ENCODE measurements around the gene HTR6. TPM values are rescaled to one million over a fixed set of nuclear protein-coding genes. Genes with fewer than 3 reads are reported as not detected.
A peak's percentile ranks its signal among the peaks of the same experiment; 100 is the strongest.

HTR6 gene
- total RNA-seq, 4 donors from 2014 or later = not detected

DNA sequence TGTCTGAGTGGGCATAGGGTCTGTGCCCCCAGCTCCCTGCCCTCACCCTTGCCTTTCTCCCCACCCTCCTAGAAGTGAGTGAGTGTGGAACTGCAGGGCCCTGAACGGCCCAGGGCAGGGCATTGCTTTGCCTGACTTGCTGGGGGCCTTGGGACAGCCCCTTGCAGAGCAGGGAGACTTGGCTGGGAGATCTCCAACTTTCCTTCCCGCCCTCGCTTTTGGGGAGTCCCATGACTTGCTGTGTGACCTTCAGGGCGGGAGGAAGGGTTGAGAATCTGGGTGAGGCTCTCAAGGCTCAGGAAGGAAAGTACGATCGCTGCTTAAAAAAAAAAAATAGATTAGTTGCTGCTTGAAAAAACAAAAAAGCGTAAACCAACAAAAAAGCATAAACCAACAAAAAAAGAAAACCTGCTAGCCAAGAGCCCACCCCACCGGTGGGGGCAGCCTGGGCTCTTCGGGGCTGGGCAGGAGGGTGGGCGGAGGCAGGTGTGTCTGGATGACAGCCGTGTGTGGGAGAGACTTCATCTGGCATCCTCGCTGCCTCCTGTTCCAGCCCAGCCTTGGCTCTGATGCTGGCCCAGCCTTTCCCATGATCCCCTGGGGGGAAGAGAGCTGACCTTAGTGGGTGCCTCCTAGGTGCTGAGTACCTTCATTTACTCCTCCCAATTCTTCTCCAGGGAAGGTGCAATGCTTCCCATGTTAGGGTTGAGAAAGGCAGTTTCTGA, 14.1 kb upstream of the HTR6 start:
- Histone ChIP-seq H3K36me3 (peaks cover 0 to 3% (median 0%) of the 10 kb centered on the region in 4 donors), H3K4me1 (peaks cover 30 to 77% (median 60%) of the 10 kb centered on the region in 4 donors), H3K4me3 (peak overlapping the region in 1 of 4 donors; percentile 23), H3K27me3 (no peaks in the 10 kb centered on the region), H3K9me3 (no peaks in the 10 kb centered on the region), H3K27ac (peak overlapping the region; percentile 71 to 98 (median 94))
- 16 to 31% methylated on average over 3 to 11 of the region's 12 CpGs for WGBS, 2 donors (ENCODE audit: low coverage in 1 of 2)
- TF ChIP-seq POLR2A (IDR thresholded peaks at IDR 0.05) (no peak), EP300 (IDR thresholded peaks at IDR 0.05; ENCODE audit: low read depth) (no peak), POLR2AphosphoS5 (IDR thresholded peaks at IDR 0.05) (no peak)
- TF ChIP-seq, protein P1, sequence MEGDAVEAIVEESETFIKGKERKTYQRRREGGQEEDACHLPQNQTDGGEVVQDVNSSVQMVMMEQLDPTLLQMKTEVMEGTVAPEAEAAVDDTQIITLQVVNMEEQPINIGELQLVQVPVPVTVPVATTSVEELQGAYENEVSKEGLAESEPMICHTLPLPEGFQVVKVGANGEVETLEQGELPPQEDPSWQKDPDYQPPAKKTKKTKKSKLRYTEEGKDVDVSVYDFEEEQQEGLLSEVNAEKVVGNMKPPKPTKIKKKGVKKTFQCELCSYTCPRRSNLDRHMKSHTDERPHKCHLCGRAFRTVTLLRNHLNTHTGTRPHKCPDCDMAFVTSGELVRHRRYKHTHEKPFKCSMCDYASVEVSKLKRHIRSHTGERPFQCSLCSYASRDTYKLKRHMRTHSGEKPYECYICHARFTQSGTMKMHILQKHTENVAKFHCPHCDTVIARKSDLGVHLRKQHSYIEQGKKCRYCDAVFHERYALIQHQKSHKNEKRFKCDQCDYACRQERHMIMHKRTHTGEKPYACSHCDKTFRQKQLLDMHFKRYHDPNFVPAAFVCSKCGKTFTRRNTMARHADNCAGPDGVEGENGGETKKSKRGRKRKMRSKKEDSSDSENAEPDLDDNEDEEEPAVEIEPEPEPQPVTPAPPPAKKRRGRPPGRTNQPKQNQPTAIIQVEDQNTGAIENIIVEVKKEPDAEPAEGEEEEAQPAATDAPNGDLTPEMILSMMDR (IDR thresholded peaks at IDR 0.05) = no peak
- DNase-seq = no peak
- intact Hi-C loops (cut with DNase I; ENCODE audit: low total_unique reads) = no loop called here
- in situ Hi-C loops (cut with MboI; ENCODE audit: low pct_ligation_motif_present in 1 of 4, low pct_unique_long_range_greater_than_20kb in 1 of 4, low sequenced_read_pairs in 3 of 4) = loop anchor here (5.0 to 25.0 kb wide), 5 partner anchors 156 to 308 kb away; partner anchors contain the start of gene CAPZB (in 1 of the 4)

DNA sequence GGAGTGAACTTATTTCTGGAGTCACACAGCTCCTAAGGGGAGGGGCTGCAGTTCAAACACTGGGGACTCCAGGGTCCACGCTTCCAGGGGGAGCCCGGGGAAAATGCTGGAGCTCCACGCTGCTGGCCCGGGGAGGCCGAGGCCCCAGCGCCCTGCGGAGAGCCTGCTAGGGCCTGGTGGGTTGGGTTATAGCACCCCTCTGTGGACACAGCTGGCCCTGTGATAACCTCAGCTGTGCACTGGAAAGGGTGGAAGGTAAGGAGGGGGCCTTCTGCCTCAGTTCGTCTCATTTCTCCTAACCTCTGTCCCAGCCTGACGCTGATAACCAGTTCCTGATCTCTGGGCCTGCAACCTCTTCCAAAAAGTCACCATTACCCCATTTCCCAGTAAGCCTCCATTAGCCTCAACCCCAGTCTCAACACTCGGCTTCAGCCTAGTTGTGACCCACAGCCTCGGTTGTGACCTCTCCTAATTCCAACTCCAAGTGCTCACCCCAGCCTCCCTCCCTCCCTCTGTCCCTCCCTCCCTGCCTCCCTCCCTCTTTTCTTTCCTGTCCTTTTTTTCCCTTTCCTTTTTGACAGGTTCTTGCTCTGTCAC, 13.4 kb upstream of the HTR6 start:
- Histone ChIP-seq H3K27ac (peak overlapping the region; percentile 71 to 98 (median 94)), H3K9me3 (no peaks in the 10 kb centered on the region), H3K4me3 (peak overlapping the region in 1 of 4 donors; percentile 23), H3K27me3 (no peaks in the 10 kb centered on the region), H3K36me3 (peaks cover 0 to 4% (median 0%) of the 10 kb centered on the region in 4 donors), H3K4me1 (peaks cover 26 to 73% (median 57%) of the 10 kb centered on the region in 4 donors)
- WGBS, 2 donors (ENCODE audit: low coverage in 1 of 2) = 30 to 40% methylated on average over 2 to 11 of the region's 11 CpGs
- peak; percentile 43 for DNase-seq
- intact Hi-C loops (cut with DNase I; ENCODE audit: low total_unique reads) = no loop called here
- in situ Hi-C loops (cut with MboI; ENCODE audit: low pct_ligation_motif_present in 1 of 4, low pct_unique_long_range_greater_than_20kb in 1 of 4, low sequenced_read_pairs in 3 of 4) = loop anchor here (5.0 to 25.0 kb wide), 5 partner anchors 156 to 309 kb away; partner anchors contain the start of gene CAPZB (in 1 of the 4)
- TF ChIP-seq POLR2A (IDR thresholded peaks at IDR 0.05) = no peak
- TF ChIP-seq, protein P1 (IDR thresholded peaks at IDR 0.05) = peak; percentile 40 to 53 (median 49)
- peak in 1 of 3 donors; percentile 17 for TF ChIP-seq POLR2AphosphoS5 (IDR thresholded peaks at IDR 0.05)
- no peak for TF ChIP-seq EP300 (IDR thresholded peaks at IDR 0.05; ENCODE audit: low read depth)

DNA sequence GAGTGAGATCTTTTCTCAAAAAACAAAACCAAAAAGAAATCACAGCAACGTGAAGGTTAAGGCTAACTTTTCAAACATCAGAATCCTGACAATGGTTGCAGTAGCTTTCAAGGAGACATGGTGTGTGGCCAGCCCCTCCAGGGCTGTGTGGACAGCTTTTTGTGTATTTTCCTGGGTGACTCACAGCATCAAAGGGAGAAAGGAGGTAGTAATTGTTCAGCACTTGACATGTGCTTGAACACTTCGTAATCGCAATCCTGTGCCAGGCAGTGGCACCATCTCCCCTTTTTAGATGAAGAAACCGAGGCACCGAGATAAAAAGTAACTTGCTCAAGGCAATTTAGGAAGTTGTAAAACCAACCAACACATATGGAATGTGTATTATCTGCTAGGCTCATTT, 10.3 kb upstream of the HTR6 start:
- TF ChIP-seq EP300 (IDR thresholded peaks at IDR 0.05; ENCODE audit: low read depth) = no peak
- TF ChIP-seq POLR2A (IDR thresholded peaks at IDR 0.05) = no peak
- TF ChIP-seq POLR2AphosphoS5 (IDR thresholded peaks at IDR 0.05) = no peak
- TF ChIP-seq, protein P1 (IDR thresholded peaks at IDR 0.05) = no peak
- Histone ChIP-seq H3K4me3 (no peak overlapping the region), H3K27me3 (no peaks in the 10 kb centered on the region), H3K27ac (peak overlapping the region in 1 of 4 donors; percentile 4), H3K4me1 (peaks cover 18 to 43% (median 29%) of the 10 kb centered on the region in 4 donors), H3K9me3 (no peaks in the 10 kb centered on the region), H3K36me3 (peaks cover 0 to 10% (median 4%) of the 10 kb centered on the region in 4 donors)
- DNase-seq = no peak
- intact Hi-C loops (cut with DNase I; ENCODE audit: low total_unique reads) (loop anchor here (2.0 kb wide), 1 partner anchor 310 kb away; no protein-coding TSS in a partner anchor), in situ Hi-C loops (cut with MboI; ENCODE audit: low pct_ligation_motif_present in 1 of 4, low pct_unique_long_range_greater_than_20kb in 1 of 4, low sequenced_read_pairs in 3 of 4) (loop anchor here (5.0 to 25.0 kb wide), 5 partner anchors 160 to 312 kb away; partner anchors contain the start of gene CAPZB (in 1 of the 4))
- WGBS, 2 donors (ENCODE audit: low coverage in 1 of 2) = 69 to 75% methylated on average over 2 to 5 of the region's 5 CpGs
